ENCODE results near the gene SLC13A5.
"Not testable (repeated sequence)": the region's sequence is repeated elsewhere in the genome, so short reads cannot be mapped to it uniquely, and the experiment has no call there.

Gene SLC13A5

DNA sequence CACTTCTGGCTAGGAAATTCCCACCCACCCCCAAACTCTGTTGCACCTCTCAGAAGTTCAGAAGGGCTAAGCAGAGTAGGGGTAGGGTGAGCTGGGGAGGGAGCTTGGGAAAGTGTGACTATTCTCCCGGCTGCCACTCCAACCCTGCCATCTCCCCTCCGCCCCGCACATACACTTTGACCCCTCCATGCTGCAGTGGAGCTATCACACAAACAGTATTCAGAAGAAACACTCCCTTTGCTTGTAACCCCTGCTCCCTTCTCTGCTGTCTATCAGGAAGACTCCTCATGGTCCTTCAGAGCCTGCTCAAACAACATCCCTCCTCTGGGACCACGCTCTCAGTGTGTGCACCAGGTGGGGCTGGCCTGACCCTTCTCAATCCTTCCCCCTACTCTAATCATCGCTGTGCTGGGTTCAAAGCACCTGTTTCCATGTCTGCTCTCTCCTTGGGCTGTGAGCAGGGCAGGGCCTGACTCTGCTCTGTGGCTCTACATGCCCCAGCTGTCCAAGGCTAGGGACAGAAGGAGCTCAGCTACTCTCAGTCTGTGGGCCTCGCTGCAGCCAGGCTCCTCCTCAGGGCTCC lies 8.6 kb downstream of the SLC13A5 start:
- Histone ChIP-seq H3K4me3 (ENCODE audit: low read length) (no peak overlapping the region), H3K27me3 (ENCODE audit: insufficient read depth, low read length) (peaks cover 8% of the 10 kb centered on the region), H3K4me1 (ENCODE audit: insufficient read depth, low read length) (no peaks in the 10 kb centered on the region), H3K9me3 (ENCODE audit: low read length) (no peaks in the 10 kb centered on the region), H2AFZ (ENCODE audit: low read depth, low read length) (no peak overlapping the region), H3K36me3 (ENCODE audit: insufficient read depth, low read length) (no peaks in the 10 kb centered on the region)

DNA sequence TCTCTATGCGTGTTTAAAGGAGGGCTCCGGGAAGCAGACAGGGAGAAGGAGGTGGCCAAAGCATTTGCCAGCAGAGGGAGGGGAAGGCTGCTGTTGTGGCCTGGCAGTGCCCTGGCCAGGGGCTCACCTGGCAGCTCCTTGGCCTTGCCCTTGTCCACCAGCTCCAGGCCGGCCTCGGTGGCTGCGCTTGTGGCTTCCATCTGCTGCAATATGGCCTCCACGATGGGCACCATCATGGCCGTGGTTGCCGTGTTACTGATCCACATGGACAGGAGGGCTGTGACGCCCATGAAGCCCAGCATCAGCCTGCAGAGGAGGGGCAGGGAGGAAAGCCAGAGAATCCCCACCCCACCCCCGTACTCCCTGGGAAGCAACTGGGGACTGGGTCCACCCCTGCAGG lies 9.4 kb downstream of the SLC13A5 start:
- Histone ChIP-seq H2AFZ (ENCODE audit: low read depth, low read length) (no peak overlapping the region), H3K4me1 (ENCODE audit: insufficient read depth, low read length) (no peaks in the 10 kb centered on the region), H3K9me3 (ENCODE audit: low read length) (no peaks in the 10 kb centered on the region), H3K27me3 (ENCODE audit: insufficient read depth, low read length) (peaks cover 8% of the 10 kb centered on the region), H3K4me3 (ENCODE audit: low read length) (no peak overlapping the region), H3K36me3 (ENCODE audit: insufficient read depth, low read length) (no peaks in the 10 kb centered on the region)

- no peak overlapping the region for H3K4me3 ChIP-seq (ENCODE audit: low read length)
- H3K27me3 ChIP-seq (ENCODE audit: insufficient read depth, low read length): peaks cover 8% of the 10 kb centered on the region
- H2AFZ ChIP-seq (ENCODE audit: low read depth, low read length): no peak overlapping the region
- no peaks in the 10 kb centered on the region for H3K36me3 ChIP-seq (ENCODE audit: insufficient read depth, low read length)
- H3K9me3 ChIP-seq (ENCODE audit: low read length): no peaks in the 10 kb centered on the region
- no peaks in the 10 kb centered on the region for H3K4me1 ChIP-seq (ENCODE audit: insufficient read depth, low read length)
Observed at GRCh38 chr17:6702567-6703215, 10.5 kb downstream of the SLC13A5 start.

GRCh38 chr17:6701719-6702118 lies 11.4 kb downstream of the SLC13A5 start:
- no peaks in the 10 kb centered on the region for H3K9me3 ChIP-seq (ENCODE audit: low read length)
- peaks cover 8% of the 10 kb centered on the region for H3K27me3 ChIP-seq (ENCODE audit: insufficient read depth, low read length)
- no peak overlapping the region for H3K4me3 ChIP-seq (ENCODE audit: low read length)
- no peak overlapping the region for H2AFZ ChIP-seq (ENCODE audit: low read depth, low read length)
- H3K4me1 ChIP-seq (ENCODE audit: insufficient read depth, low read length): no peaks in the 10 kb centered on the region
- no peaks in the 10 kb centered on the region for H3K36me3 ChIP-seq (ENCODE audit: insufficient read depth, low read length)

DNA sequence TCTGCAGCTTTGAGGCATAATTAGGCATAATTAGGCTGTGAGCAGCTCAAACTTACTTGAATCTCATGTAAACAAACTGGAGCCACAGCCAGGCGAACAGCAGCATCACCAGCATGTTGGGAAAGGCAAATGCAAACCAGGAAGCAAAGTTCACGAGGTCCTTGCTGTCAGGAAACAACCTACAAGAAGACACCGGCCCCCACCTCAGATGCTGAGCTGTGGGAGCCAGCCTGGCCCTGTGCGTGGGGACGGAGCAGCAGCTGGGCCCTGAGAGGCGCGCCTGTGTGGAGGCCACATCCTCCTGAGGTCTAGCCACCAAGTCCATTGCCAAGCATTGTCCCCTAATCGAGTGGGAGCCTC lies 12.2 kb downstream of the SLC13A5 start:
- H3K4me1 ChIP-seq (ENCODE audit: insufficient read depth, low read length): no peaks in the 10 kb centered on the region
- no peak overlapping the region for H2AFZ ChIP-seq (ENCODE audit: low read depth, low read length)
- no peak overlapping the region for H3K4me3 ChIP-seq (ENCODE audit: low read length)
- H3K27me3 ChIP-seq (ENCODE audit: insufficient read depth, low read length): peaks cover 6% of the 10 kb centered on the region
- no peaks in the 10 kb centered on the region for H3K36me3 ChIP-seq (ENCODE audit: insufficient read depth, low read length)
- no peaks in the 10 kb centered on the region for H3K9me3 ChIP-seq (ENCODE audit: low read length)

DNA sequence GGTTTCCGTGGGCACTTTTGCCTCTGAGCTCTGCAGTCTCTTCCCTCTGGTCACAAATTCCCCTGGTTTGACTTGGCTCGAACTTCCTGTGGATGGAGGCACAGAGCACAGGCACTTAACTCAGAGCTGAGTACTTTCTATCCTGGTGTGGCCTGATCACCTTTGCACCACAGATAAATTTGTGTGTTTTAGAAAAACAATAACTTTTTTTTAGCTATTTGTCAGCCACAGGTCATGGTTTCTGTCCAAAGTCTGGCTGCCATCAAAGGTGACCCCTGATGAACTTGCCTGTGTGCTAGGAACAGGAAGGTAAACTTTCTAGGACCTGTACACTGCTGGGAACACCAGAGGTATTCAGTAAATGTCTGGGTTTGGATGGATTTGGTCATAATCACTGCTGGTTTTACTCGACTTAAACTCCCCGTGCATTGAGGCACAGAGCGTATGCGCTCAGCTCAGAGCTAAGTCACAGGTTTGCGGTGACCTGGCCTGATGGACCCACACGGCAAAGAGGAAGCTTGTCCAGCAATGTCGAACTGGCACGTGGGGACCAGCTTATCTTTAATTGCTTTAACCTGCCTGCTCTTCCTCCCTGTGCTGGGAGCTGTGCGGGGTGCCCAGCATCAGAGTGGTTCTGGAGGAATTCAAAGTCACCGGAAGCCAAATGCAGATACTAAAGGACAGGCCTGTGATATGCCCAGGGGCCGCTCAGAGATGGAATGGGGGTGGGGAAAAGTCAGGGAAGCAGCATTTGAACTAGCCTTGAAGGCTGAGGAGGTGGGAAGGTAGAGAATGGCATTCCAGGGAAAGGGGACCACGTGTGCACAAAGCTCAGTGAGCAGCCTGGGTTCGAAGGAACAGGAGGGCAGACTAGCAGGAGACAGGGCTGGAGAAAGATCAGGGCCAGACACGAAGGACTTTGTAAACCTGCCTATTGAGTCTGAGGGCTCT lies 12.9 kb downstream of the SLC13A5 start:
- peaks cover 2% of the 10 kb centered on the region for H3K27me3 ChIP-seq (ENCODE audit: insufficient read depth, low read length)
- no peaks in the 10 kb centered on the region for H3K9me3 ChIP-seq (ENCODE audit: low read length)
- no peaks in the 10 kb centered on the region for H3K4me1 ChIP-seq (ENCODE audit: insufficient read depth, low read length)
- H3K4me3 ChIP-seq (ENCODE audit: low read length): no peak overlapping the region
- H2AFZ ChIP-seq (ENCODE audit: low read depth, low read length): no peak overlapping the region
- H3K36me3 ChIP-seq (ENCODE audit: insufficient read depth, low read length): no peaks in the 10 kb centered on the region

- Histone ChIP-seq H3K4me3 (ENCODE audit: low read length) (no peak overlapping the region), H3K36me3 (ENCODE audit: insufficient read depth, low read length) (no peaks in the 10 kb centered on the region), H3K4me1 (ENCODE audit: insufficient read depth, low read length) (no peaks in the 10 kb centered on the region), H3K27me3 (ENCODE audit: insufficient read depth, low read length) (peaks cover 4% of the 10 kb centered on the region), H3K9me3 (ENCODE audit: low read length) (no peaks in the 10 kb centered on the region), H2AFZ (ENCODE audit: low read depth, low read length) (no peak overlapping the region)
Observed at GRCh38 chr17:6698004-6698403, 15.2 kb downstream of the SLC13A5 start.

DNA sequence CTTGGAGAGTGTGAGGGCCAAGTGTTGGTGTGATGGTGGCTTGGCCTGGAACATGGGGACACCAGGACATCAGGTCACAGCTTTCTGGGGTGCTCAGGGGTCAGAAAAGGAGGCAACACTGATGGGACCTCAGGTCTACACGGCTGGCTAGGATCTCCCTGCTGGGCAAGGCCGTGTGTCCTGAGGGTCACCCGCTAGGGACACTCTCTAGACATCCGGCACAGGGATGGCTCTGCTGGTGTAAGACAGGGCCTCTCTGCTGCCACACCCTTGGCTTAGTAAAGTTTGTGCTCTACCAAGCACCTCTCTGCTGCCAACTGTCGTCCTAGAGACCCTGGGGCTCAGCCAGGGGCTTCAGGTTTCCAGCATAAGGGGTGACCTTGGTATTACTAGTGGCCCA lies 16.3 kb downstream of the SLC13A5 start:
- Histone ChIP-seq H2AFZ (ENCODE audit: low read depth, low read length) (no peak overlapping the region), H3K9me3 (ENCODE audit: low read length) (no peaks in the 10 kb centered on the region), H3K27me3 (ENCODE audit: insufficient read depth, low read length) (peaks cover 4% of the 10 kb centered on the region)

GRCh38 chr17:6695565-6695964 lies 17.6 kb downstream of the SLC13A5 start:
- H3K4me3 ChIP-seq (ENCODE audit: low read length): no peak overlapping the region
- H2AFZ ChIP-seq (ENCODE audit: low read depth, low read length): no peak overlapping the region
- no peaks in the 10 kb centered on the region for H3K4me1 ChIP-seq (ENCODE audit: insufficient read depth, low read length)
- no peaks in the 10 kb centered on the region for H3K36me3 ChIP-seq (ENCODE audit: insufficient read depth, low read length)
- H3K27me3 ChIP-seq (ENCODE audit: insufficient read depth, low read length): peaks cover 4% of the 10 kb centered on the region
- H3K9me3 ChIP-seq (ENCODE audit: low read length): no peaks in the 10 kb centered on the region

More for the DNA sequence above, 16.3 kb downstream of the SLC13A5 start:
- Histone ChIP-seq H3K4me3 (ENCODE audit: low read length) (no peak overlapping the region), H3K4me1 (ENCODE audit: insufficient read depth, low read length) (no peaks in the 10 kb centered on the region), H3K36me3 (ENCODE audit: insufficient read depth, low read length) (no peaks in the 10 kb centered on the region)

DNA sequence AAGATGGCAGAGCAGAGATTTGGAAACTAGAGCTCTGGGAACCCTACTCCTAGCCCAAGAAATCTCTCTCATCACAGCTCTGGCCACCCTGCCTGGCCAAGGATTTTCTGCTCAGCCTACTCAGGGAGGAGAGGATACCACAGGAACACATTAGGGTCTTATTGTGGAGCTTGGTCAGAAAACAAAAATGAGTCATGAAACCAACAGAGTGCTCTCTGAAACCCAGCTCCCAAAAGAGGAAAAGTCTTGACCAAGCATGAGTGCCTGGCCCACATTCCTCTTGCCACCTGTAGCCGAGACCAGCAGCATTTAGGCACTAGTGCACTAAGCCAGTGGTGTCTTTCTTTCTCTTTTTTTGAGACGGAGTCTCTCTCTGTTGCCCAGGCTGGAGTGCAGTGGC lies 18.1 kb downstream of the SLC13A5 start:
- Histone ChIP-seq H3K4me1 (ENCODE audit: insufficient read depth, low read length) (no peaks in the 10 kb centered on the region), H3K9me3 (ENCODE audit: low read length) (no peaks in the 10 kb centered on the region), H3K36me3 (ENCODE audit: insufficient read depth, low read length) (no peaks in the 10 kb centered on the region), H2AFZ (ENCODE audit: low read depth, low read length) (no peak overlapping the region), H3K4me3 (ENCODE audit: low read length) (no peak overlapping the region), H3K27me3 (ENCODE audit: insufficient read depth, low read length) (peaks cover 2% of the 10 kb centered on the region)

GRCh38 chr17:6691958-6692357 lies 21.2 kb downstream of the SLC13A5 start:
- not testable (repeated sequence) for H3K4me3 ChIP-seq (ENCODE audit: low read length); H3K9me3 ChIP-seq (ENCODE audit: low read length); H3K4me1 ChIP-seq (ENCODE audit: insufficient read depth, low read length); H3K27me3 ChIP-seq (ENCODE audit: insufficient read depth, low read length); H2AFZ ChIP-seq (ENCODE audit: low read depth, low read length); H3K36me3 ChIP-seq (ENCODE audit: insufficient read depth, low read length)

DNA sequence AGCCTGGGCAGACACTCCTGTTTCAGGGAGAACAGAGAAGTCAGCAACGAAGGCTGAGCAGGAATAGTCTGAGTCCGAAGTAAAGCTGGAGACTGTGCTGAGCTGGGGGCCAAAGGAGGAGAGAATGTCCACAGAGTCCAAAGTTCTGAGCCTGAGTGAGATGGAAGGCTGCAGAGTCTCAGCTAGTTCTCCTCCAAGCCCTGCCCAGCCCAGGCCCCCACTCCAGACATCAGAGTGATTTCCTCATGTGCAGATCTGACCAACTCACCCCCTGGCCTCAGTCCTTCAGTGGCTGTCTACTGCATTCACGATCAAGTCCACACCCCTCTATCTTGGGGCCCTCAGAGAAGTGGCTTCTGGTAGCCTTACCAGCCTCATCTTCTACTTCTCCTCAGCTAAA lies 21.6 kb downstream of the SLC13A5 start:
- H3K36me3 ChIP-seq (ENCODE audit: insufficient read depth, low read length): no peaks in the 10 kb centered on the region
- peaks cover 2% of the 10 kb centered on the region for H3K27me3 ChIP-seq (ENCODE audit: insufficient read depth, low read length)

DNA sequence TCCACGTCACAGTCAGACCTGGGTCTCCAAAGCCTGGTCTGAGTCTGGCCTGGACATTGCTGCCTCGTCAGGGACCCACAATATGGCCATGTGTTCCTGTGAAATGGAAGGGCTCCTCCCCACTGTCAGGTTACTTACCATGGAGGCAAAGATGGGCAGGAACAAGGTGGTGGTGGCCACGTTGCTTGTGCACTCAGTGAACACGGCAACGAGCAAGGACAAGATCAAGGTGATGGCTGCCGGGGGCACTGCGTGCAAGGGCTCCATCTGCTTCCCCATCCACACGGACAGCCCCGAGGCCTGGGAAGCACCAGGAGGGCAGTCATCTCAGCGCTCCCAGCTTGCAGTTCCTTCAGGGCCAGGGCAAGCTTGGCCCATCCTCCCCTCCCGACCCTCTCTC lies 22.5 kb downstream of the SLC13A5 start:
- Histone ChIP-seq H2AFZ (ENCODE audit: low read depth, low read length) (no peak overlapping the region), H3K9me3 (ENCODE audit: low read length) (no peaks in the 10 kb centered on the region), H3K4me1 (ENCODE audit: insufficient read depth, low read length) (no peaks in the 10 kb centered on the region), H3K4me3 (ENCODE audit: low read length) (no peak overlapping the region), H3K27me3 (ENCODE audit: insufficient read depth, low read length) (peaks cover 2% of the 10 kb centered on the region), H3K36me3 (ENCODE audit: insufficient read depth, low read length) (no peaks in the 10 kb centered on the region)

More for the DNA sequence above, 21.6 kb downstream of the SLC13A5 start:
- H3K4me3 ChIP-seq (ENCODE audit: low read length): no peak overlapping the region
- no peaks in the 10 kb centered on the region for H3K4me1 ChIP-seq (ENCODE audit: insufficient read depth, low read length)
- no peaks in the 10 kb centered on the region for H3K9me3 ChIP-seq (ENCODE audit: low read length)
- H2AFZ ChIP-seq (ENCODE audit: low read depth, low read length): no peak overlapping the region
